Glomerular visceral epithelial cell (primary cell): ENCODE data around the gene MEX3A.

Experiments used
- DNase-seq: peaks from one replicate; pipeline ENCODE4 v3.0.0-alpha.2; 2016; ENCODE audit errors: extremely low spot score

Gene MEX3A

DNA sequence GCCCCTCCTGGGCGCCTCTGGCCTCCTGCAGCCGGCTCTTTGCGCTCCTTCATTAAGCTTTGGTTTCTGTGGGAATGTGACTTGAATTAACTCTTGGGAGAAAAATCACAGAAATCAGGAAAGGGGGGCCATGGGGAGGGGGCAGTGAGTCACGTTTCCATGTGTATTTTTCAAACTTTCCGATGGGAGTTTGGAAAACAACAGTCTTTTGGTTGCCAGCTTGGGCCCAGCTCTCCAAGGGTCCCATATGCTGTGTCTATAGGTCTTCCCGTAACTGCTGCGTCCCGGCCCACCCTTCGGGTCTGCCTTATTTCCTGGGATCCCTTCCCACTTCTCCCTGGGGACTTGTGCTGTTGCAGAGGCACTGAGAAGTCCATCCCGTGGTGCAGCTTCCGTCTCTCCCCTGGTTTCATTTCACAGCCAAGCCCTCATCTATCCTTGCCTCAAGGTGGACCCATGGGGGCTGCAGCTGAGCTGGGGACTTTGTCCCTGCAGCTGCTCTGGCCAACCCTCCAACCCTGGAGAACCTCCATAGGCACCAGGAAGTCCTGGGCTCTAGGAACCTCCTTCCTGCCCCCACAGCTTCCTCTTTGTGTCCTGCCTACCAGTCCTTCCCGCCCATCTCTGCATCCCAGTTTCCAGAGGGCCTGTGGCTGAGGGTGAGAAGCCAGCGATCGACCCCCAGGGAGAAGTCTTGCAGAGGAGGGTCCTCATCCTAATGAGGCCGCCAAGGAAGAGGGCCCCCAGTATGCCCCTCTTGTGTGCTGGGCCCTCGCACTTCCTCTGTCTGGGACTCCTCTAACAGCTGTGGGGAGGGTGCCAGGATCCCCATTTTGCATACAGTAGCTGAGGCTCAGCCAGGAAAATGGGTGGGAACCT is 20.6 kb upstream of the MEX3A start:
- DNase-seq = no peak

GRCh38 chr1:156101880-156102279 is 19.6 kb upstream of the MEX3A start:
- DNase-seq = no peak

- no peak for DNase-seq
Measured at GRCh38 chr1:156100205-156100995, 18.1 kb upstream of the MEX3A start.

DNA sequence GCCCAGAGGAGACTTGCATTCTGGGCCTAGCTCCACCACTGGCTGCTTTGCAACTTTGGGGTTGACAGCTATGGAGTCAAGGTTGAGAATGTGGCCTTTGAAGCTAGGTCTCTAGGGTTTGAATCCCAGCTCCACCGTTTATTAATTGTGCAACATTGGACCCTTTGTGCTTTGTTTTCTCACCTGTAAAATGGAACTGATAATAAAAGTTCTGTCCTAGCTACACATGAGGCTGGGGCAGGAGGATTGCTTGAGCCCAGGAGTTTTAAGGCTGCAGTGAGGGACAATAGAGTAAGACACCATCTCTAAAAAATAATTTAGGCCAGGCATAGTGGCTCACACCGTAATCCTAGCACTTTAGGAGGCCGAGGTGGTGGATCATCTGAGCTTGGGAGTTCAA is 17.0 kb upstream of the MEX3A start:
- DNase-seq = no peak

GRCh38 chr1:156098784-156099183 is 16.5 kb upstream of the MEX3A start:
- no peak for DNase-seq

DNA sequence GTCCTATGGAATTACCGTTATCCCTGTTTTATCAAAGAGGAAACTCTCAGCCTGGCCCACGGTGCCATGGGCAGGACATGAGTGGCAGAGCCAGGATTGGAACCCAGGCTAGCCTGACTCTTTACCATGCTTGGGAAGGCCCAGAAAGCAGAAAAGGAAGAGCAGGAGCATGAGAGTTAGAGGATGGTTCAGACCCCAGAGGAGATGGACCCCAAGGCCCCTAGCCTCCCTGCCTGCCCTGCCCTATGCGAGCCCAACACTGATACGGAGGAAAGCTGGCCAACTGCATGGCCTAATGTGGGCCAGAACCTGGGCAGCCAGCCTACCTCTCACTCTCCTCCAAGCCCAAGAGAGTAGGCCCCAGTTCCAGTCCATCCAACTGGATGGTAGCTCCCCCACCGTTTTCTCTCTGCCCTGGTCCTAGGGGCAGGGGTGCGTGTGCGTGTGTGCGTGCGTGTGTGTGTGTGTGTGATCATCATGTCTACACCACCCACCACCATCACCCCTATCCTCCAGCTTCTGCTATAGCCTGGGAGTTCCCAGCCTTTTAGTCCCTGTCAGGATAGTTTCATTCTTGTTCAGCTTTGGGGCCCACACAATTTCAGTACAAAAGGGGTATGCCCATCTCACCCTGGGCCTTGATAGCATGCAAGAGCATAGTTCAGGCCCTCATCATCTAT is 15.4 kb upstream of the MEX3A start:
- no peak for DNase-seq

GRCh38 chr1:156096640-156097391 is 14.6 kb upstream of the MEX3A start:
- peak; percentile 85 for DNase-seq

GRCh38 chr1:156095906-156096508 is 13.7 kb upstream of the MEX3A start:
- no peak for DNase-seq

DNA sequence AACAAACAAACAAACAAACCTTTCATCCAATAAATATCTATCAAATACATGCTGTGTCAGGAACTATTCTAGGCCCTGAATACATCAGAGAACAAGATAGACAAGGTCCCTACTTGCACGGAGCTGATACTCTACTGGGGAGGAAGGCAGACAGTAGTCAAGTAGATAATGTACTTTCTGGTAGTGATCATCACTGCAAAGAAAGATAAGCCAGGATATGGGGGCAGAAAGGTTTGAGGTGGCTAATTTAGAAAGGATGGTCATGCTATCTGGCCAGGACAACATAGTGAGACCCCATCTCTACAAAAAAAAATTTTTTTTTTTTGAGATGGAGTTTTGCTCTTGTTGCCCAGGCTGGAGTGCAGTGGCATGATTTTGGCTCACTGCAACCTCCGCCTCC is 9.3 kb upstream of the MEX3A start:
- no peak for DNase-seq

DNA sequence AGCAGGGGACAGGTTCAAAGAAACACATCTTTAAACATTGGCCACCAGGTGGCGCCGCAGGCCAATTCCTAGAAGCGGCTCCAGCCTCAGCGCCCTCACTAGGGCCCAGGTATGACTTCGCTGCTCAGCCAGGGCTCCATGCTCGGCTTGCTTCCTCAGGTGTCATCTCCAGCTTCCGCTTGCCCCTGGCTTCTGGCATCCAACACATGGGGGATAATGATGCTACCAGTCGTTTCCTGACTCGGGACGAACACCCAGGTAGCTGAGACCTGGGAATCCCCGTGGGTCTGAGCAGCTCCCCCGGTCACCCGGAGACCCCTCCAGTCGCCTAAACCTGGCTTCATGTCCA is 8.5 kb upstream of the MEX3A start:
- DNase-seq = peak; percentile 88

GRCh38 chr1:156090138-156090839 is 8.0 kb upstream of the MEX3A start:
- no peak for DNase-seq

GRCh38 chr1:156089704-156090103 is 7.4 kb upstream of the MEX3A start:
- no peak for DNase-seq

- DNase-seq = no peak
Measured at GRCh38 chr1:156086256-156086662, 4.0 kb upstream of the MEX3A start.

DNA sequence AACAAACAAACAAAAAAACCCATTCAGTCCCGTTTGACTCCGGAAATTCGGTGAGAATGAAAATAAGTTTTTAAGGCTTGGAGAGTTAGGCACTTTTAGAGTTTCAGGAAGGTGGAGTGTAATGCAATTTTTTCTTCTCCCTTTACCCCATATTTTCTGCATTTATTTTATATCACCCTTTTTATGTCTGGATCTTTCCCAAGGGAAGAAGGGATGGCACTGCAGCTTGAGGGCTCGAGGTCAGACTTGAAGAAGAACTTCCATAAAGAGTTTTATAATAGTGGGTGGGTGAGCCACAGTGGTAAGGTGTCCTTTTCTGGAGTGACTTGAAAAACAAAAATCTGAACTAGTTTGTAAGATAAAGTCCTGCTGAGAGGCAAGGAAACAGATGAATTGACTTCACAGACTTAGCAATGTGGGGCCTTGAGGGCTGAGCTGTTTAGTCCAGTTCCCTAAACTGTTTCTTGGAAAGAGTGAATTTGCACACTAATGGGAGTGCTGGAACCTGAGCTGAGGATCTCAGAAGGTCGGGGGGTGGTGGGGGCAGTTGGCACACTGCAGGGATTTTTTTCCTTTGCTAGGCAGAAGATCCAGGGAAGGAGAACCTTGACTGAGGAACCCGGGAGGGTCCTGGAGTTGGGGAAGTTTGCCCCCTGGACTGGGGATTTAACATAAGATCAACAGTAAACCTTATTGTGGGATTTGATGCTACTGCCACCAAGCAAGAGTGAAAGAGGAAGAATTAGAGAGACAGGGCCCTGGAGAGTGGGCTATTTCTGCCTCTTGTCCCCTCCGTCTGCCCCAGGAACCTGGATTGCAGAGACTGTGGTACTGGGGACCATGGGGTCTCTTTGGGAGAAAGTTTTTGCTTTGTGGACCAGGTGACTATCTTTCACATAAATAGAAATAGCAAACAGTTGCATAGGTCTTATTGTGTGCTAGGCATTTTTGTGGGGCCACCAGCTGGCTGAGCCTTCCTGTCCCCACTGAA is 1.8 kb upstream of the MEX3A start:
- no peak for DNase-seq

- no peak for DNase-seq
Measured at GRCh38 chr1:156081917-156082308, 352 bp downstream of the MEX3A start.

DNA sequence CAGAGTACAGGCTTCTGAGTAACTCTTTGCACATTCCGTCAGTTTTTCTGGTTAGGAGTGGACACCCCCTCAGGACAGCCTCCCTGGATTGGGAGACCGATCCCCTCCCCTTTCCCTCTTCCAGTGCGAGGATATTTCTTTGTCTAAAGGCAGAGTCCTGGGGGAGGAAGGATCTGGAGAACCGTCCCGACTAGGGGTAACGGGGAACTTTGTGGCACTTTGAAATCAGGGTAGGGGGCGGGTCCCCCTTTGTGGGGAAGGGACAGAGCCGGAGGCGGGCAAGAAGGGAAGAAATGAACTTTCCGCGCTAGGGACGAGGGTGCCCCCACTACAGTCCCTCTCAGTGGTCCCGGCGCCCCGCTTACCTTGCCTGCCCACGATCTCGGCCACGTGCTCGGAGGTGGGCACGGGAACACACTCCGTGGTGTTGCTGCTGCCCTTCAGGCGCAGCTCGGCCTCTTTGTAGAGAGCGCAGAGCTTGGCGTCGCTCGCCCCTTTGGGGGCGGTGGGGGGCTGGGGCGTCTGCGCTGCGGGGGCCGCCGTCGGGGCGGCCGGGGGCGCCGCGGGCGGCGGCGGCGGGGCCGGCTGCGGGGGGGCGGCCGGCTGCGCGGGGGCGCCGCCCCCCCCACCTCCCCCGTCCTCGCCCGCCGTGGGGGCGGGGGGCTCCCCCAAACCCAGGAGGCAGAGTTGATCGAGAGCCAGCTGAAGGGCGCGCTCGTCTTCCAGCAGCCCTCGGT is 917 bp downstream of the MEX3A start:
- no peak for DNase-seq

DNA sequence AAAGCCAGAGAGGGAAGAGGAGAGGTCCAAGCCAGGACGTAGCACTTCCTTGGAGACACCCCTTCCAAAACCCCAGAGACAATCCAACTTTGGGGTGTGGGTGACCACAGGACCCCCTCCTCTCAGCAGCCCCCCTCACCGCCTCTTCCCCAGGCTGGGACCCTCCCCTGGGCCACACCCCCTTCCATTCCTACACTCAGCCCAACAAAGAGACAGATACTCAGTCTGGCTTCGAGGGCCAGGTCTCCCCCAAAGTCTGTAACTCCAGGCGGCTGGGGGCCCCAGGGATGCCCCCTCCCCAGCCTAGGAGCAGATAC is 1.4 kb downstream of the MEX3A start:
- no peak for DNase-seq

DNA sequence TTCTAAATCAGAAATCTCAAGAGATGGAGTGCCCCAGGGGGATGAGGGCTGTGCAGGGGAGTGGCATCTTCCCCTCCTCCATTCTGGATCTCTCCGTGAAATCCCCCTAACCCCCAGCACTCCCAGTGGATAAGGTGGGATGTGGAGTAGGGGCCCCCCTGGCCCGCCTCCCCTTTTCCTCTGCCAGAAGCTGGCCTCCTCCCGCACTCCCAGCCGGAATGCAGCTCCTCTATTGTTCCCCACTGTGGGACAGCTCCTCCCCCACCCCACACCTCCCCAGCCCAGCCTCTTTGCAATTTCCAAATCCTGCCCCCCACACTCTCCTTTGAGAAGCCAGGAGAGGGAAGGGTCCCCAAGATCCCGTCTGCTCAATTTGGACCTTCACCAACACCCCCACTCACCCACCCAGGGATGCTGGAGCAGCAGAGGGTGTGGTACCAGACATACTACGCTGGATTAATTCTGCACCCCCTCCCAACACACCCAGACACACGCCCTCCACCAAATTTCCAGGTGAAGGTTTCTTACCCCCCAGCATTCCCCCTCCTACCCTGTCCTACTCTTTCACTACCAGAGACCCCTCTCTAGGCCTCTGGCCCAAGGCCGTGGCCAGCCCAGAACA is 1.9 kb downstream of the MEX3A start:
- no peak for DNase-seq

DNA sequence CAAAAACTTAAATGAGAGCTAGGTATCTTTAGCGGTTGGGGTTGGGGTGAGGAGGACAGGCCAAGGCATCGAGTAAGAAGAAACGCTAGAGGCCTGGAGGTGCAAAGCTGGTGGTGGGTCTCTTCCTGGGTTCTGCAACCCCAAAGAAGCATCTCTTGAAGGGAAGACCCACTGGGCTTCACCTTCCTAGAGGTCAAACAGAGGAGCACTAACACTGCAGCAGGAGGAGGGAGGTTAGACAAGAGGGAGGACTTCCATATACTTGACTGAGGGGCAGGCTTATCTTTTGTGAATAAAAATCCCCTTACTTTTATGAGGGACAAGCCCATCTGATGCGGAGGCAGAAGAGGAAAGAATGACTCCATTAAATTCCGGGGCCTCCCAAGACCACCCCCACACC is 2.5 kb downstream of the MEX3A start:
- no peak for DNase-seq
